Lower leg skin (tissue), 3 donors: ENCODE data around the gene IQCK.

Experiments used
- CTCF ChIP-seq, 3 donors: fragments of 450-650 bp; IDR thresholded peaks; one replicate each; pipeline ENCODE4 v1.5.1; 2016; ENCODE audit warnings: antibody characterized with exemption in 3 of 3, mild to moderate bottlenecking in 3 of 3, moderate library complexity in 2 of 3
- POLR2A ChIP-seq, 2 donors: fragments of 450-650 bp; IDR thresholded peaks; one replicate each; pipeline ENCODE4 v1.6.1; 2016 to 2017; ENCODE audit warnings: antibody characterized with exemption in 2 of 2, mild to moderate bottlenecking in 1 of 2, moderate library complexity in 1 of 2

GRCh38 chr16:19705146-19705501 lies 12.9 kb upstream of the IQCK start:
- TF ChIP-seq POLR2A (IDR thresholded peaks at IDR 0.05) (no peak), CTCF (IDR thresholded peaks at IDR 0.05) (no peak)
